ENCODE results near the gene ADCY10. TPM values are rescaled to one million over a fixed set of nuclear protein-coding genes. Genes with fewer than 3 reads are reported as not detected.

ADCY10 gene
- total and polyA plus RNA-seq, 2 of the 8 experiments (the other 6 are each of a cell fraction or from before 2014, with no cell fraction given) = 0.02 TPM; not detected in 1

DNA sequence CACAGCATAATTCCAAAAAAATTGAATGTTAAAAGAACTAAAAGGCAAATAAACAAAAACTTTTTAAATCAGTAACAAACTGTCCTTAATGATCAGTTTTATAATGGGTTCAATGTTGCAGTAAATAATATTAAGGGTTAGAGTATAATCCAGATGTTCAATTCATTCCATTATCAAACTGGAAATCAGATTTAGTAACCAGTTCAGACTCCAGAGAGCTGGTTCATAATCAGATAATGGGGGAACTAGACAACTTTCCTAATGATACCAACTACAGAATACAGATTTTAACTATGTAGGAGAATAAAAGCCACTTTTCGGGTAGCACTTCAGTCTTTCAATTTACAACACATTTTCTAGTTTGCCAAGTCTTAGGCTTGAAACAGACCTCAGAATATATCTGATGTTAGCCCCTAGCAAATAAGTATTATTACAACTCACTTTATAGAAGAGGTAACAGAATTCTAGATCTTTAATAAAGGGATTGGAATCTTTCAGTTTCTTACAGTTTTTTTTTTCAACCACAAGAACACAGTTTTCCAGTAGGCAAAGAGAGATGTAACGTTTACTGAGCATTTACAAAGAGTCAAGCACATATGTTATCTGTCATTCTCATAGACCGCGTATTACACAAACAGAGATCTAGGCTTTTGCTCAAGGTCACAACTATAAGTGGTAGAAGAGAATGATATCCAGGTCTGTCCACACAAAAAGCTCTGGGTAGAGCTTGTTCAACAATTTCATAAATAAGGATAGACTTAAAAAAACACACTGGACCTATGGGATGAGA is 20.7 kb upstream of the ADCY10 start (continued):
- TF ChIP-seq, protein P1, sequence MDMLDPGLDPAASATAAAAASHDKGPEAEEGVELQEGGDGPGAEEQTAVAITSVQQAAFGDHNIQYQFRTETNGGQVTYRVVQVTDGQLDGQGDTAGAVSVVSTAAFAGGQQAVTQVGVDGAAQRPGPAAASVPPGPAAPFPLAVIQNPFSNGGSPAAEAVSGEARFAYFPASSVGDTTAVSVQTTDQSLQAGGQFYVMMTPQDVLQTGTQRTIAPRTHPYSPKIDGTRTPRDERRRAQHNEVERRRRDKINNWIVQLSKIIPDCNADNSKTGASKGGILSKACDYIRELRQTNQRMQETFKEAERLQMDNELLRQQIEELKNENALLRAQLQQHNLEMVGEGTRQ (IDR thresholded peaks at IDR 0.05; ENCODE audit: low read length) = no peak
- TF ChIP-seq TCF12 (IDR thresholded peaks at IDR 0.05; ENCODE audit: low read depth, low read length) (no peak), CTBP2 (IDR thresholded peaks at IDR 0.05; ENCODE audit: borderline replicate concordance, insufficient read depth, insufficient read length, low read length) (no peak), SIX5 (IDR thresholded peaks at IDR 0.05; ENCODE audit: low read depth, low read length) (no peak), ZNF274 (IDR thresholded peaks at IDR 0.05; ENCODE audit: borderline replicate concordance, extremely low read depth, low read length) (no peak), CHD1 (IDR thresholded peaks at IDR 0.05; ENCODE audit: low read depth, low read length) (no peak), SP4 (IDR thresholded peaks at IDR 0.05; ENCODE audit: low read length) (no peak), RFX5 (IDR thresholded peaks at IDR 0.05; ENCODE audit: borderline replicate concordance, low read depth, low read length) (no peak), CBX5 (IDR thresholded peaks at IDR 0.05; ENCODE audit: low read depth, low read length) (no peak), FOSL1 (IDR thresholded peaks at IDR 0.05; ENCODE audit: insufficient read depth, low read depth, low read length) (no peak)
